Measurements from ENCODE around the gene NAGPA. TPM values are rescaled to one million over a fixed set of nuclear protein-coding genes. Genes with fewer than 3 reads are reported as not detected.
"Not testable (repeated sequence)": the region's sequence is repeated elsewhere in the genome, so short reads cannot be mapped to it uniquely, and the experiment has no call there.

NAGPA gene, protein sequence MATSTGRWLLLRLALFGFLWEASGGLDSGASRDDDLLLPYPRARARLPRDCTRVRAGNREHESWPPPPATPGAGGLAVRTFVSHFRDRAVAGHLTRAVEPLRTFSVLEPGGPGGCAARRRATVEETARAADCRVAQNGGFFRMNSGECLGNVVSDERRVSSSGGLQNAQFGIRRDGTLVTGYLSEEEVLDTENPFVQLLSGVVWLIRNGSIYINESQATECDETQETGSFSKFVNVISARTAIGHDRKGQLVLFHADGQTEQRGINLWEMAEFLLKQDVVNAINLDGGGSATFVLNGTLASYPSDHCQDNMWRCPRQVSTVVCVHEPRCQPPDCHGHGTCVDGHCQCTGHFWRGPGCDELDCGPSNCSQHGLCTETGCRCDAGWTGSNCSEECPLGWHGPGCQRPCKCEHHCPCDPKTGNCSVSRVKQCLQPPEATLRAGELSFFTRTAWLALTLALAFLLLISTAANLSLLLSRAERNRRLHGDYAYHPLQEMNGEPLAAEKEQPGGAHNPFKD
- polyA plus RNA-seq (2013, experiment 1 of 2) = 7.8 TPM
- polyA plus RNA-seq (2013, experiment 2 of 2) = 8.3 TPM

DNA sequence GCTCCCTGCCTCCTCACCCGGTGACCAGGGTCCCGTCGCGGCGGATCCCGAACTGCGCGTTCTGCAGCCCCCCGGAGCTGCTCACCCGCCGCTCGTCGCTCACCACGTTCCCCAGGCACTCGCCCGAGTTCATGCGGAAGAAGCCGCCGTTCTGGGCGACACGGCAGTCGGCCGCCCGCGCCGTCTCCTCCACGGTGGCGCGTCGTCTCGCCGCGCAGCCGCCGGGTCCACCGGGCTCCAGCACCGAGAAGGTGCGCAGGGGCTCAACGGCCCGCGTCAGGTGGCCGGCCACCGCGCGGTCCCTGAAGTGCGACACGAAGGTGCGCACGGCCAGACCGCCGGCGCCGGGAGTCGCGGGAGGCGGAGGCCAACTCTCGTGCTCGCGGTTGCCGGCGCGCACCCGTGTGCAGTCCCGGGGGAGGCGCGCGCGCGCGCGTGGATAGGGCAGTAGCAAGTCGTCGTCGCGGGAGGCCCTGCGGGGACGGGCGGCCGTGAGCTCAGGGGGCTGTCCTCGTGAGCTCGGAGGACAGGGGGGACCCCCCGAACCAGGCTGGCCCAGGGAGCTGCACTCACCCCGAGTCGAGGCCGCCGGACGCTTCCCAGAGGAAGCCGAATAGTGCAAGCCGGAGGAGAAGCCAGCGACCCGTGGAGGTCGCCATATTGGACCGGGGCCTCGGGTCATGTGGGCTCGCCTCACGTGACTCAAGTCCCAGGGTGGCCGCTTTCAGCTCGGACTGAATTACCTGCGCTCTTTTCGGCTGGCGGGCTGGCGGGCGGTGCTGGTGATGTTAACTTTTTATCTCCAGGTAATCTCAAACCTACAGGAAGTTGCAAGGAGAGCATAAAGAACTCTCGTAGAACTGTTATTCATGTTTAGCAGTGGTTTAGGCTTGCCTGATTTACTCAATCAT lies at the start of gene NAGPA:
Gene NAGPA, minus strand, starts transcription at position 680 of the 911 bp plus-strand sequence. Its CDS starts 21 bp downstream, at position 659.
- Histone ChIP-seq H3K27ac (ENCODE audit: low read depth, low read length) (no peak within 1 kb of the TSS), H2BK120ac (ENCODE audit: low read depth, low read length) (no peak within 1 kb of the TSS)

DNA sequence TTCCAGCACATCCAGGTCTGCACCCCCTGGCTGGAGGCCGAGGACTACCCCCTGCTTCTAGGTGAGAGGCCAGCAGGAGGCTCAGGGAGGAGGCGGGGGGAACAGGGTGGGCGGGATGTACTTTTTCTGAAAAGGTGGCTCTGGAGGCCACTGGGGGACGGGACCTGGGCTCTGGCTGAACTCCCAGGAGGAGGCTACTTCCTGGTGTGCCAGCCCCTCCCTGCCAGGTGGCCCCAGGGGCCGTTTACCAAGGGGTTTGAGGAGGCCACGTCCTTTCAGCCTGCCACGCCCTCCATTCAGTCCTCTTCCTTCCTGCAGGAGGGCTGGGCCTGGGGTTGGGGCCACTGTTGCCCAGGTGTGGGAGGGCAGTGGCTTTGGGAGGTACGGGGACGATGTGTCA lies 47.3 kb upstream of the NAGPA start:
- WGBS (ENCODE audit: extremely low coverage, insufficient coverage, low lambda C conversion rate) = no CpG with 5 or more reads among the region's 9 CpGs
- H3K36me3 ChIP-seq (ENCODE audit: control insufficient read depth, insufficient read depth, low read length); H3K79me1 ChIP-seq (ENCODE audit: low read length); H3K4ac ChIP-seq (ENCODE audit: low read depth, low read length); H3K4me1 ChIP-seq (ENCODE audit: control insufficient read depth, low read depth, low read length); H4K8ac ChIP-seq (ENCODE audit: low read depth, low read length); H3K27ac ChIP-seq (ENCODE audit: low read depth, low read length); H3K9ac ChIP-seq (ENCODE audit: low read length); H2BK5ac ChIP-seq (ENCODE audit: low read length); H3K56ac ChIP-seq (ENCODE audit: low read length); H2BK15ac ChIP-seq (replicated peaks; ENCODE audit: low read depth); H4K5ac ChIP-seq (ENCODE audit: low read length); H3K27me3 ChIP-seq (ENCODE audit: insufficient read depth, low read length, poor library complexity); H3K23ac ChIP-seq (ENCODE audit: low read length); H3K79me2 ChIP-seq (ENCODE audit: control insufficient read depth, insufficient read depth, low read length); H2BK120ac ChIP-seq (ENCODE audit: low read depth, low read length); H3K4me2 ChIP-seq (ENCODE audit: low read length); H3K18ac ChIP-seq (ENCODE audit: low read length); H3K4me3 ChIP-seq (ENCODE audit: low read length); DNase-seq; H2AK5ac ChIP-seq (ENCODE audit: low read length): not testable (repeated sequence)

More for the DNA sequence above, at the start of gene NAGPA:
- H4K5ac ChIP-seq (ENCODE audit: low read length) = peak within 1 kb of the TSS; percentile 88
- no peaks in the 10 kb centered on the region for H3K36me3 ChIP-seq (ENCODE audit: control insufficient read depth, insufficient read depth, low read length)
- no peak within 1 kb of the TSS for H3K4ac ChIP-seq (ENCODE audit: low read depth, low read length)
- H3K4me2 ChIP-seq (ENCODE audit: low read length) = peak within 1 kb of the TSS; percentile 78
- H3K79me2 ChIP-seq (ENCODE audit: control insufficient read depth, insufficient read depth, low read length) = no peaks in the 10 kb centered on the region
- no peak within 1 kb of the TSS for H2BK15ac ChIP-seq (replicated peaks; ENCODE audit: low read depth)
- peak; percentile 91 for DNase-seq
- H3K9ac ChIP-seq (ENCODE audit: low read length) = peak within 1 kb of the TSS; percentile 67
- H3K27me3 ChIP-seq (ENCODE audit: insufficient read depth, low read length, poor library complexity) = no peaks in the 10 kb centered on the region
- H2BK5ac ChIP-seq (ENCODE audit: low read length) = no peak within 1 kb of the TSS
- no peaks in the 10 kb centered on the region for H3K79me1 ChIP-seq (ENCODE audit: low read length)
- H2AK5ac ChIP-seq (ENCODE audit: low read length) = no peak within 1 kb of the TSS
- H3K4me1 ChIP-seq (ENCODE audit: control insufficient read depth, low read depth, low read length) = no peaks in the 10 kb centered on the region
- no CpG with 5 or more reads among the region's 104 CpGs for WGBS (ENCODE audit: extremely low coverage, insufficient coverage, low lambda C conversion rate)
- H4K8ac ChIP-seq (ENCODE audit: low read depth, low read length) = peak within 1 kb of the TSS; percentile 56
- no peak within 1 kb of the TSS for H3K18ac ChIP-seq (ENCODE audit: low read length)
- H3K23ac ChIP-seq (ENCODE audit: low read length) = no peak within 1 kb of the TSS
- peak within 1 kb of the TSS; percentile 88 for H3K56ac ChIP-seq (ENCODE audit: low read length)
- H3K4me3 ChIP-seq (ENCODE audit: low read length) = peak within 1 kb of the TSS; percentile 82

DNA sequence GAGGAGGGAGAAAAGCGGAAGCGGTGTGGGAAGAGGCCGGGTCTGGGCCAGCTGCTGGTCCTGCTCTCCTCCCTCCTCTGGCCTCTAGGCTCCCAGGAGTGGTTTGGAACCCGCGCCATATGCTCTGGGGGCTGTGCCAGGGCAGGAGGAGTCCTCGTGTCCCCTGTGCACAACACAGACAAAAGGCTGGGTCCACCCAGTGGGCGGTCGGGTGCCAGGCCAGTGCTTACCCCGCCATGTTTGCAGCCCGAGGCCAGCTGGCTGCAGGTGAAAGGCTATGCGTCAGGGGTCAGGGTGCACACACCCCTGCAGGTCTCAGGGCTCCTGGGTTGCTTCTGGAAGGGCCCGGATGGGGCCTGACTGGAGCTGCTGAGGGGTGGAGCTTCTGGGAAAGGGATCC lies 46.7 kb upstream of the NAGPA start:
- not testable (repeated sequence) for H3K4ac ChIP-seq (ENCODE audit: low read depth, low read length); H3K56ac ChIP-seq (ENCODE audit: low read length); H3K27me3 ChIP-seq (ENCODE audit: insufficient read depth, low read length, poor library complexity); H3K9ac ChIP-seq (ENCODE audit: low read length); H3K4me3 ChIP-seq (ENCODE audit: low read length); H2BK15ac ChIP-seq (replicated peaks; ENCODE audit: low read depth); H3K27ac ChIP-seq (ENCODE audit: low read depth, low read length); H3K36me3 ChIP-seq (ENCODE audit: control insufficient read depth, insufficient read depth, low read length); H3K18ac ChIP-seq (ENCODE audit: low read length); H4K5ac ChIP-seq (ENCODE audit: low read length); H4K8ac ChIP-seq (ENCODE audit: low read depth, low read length); H2BK5ac ChIP-seq (ENCODE audit: low read length); H2BK120ac ChIP-seq (ENCODE audit: low read depth, low read length); DNase-seq; H3K23ac ChIP-seq (ENCODE audit: low read length); H3K79me1 ChIP-seq (ENCODE audit: low read length); H3K4me2 ChIP-seq (ENCODE audit: low read length); H3K4me1 ChIP-seq (ENCODE audit: control insufficient read depth, low read depth, low read length); H3K79me2 ChIP-seq (ENCODE audit: control insufficient read depth, insufficient read depth, low read length); H2AK5ac ChIP-seq (ENCODE audit: low read length)
- WGBS (ENCODE audit: extremely low coverage, insufficient coverage, low lambda C conversion rate) = no CpG with 5 or more reads among the region's 12 CpGs

DNA sequence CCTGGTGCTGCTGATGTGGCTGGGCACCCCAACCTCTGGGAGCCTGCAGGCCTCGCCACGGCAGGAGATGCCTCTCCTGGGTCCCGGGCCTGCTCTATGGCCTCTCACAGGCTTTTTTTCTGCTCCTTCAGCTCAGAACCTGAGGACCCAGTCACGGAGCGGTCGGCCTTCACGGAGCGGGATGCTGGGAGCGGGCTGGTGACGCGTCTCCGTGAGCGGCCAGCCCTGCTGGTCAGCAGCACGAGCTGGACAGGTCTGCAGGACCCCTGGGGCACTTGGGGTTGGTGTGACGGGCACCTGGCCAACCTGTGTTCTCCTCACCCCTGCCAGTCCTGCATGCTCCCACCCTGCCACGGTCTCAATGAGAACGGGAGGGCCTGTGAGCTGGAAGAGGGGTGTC lies 44.9 kb upstream of the NAGPA start:
- no peak overlapping the region for H3K4me3 ChIP-seq (ENCODE audit: low read length)
- no peaks in the 10 kb centered on the region for H3K27me3 ChIP-seq (ENCODE audit: insufficient read depth, low read length, poor library complexity)
- H3K4me1 ChIP-seq (ENCODE audit: control insufficient read depth, low read depth, low read length) = no peaks in the 10 kb centered on the region
- H4K8ac ChIP-seq (ENCODE audit: low read depth, low read length) = no peak overlapping the region
- no peaks in the 10 kb centered on the region for H3K79me2 ChIP-seq (ENCODE audit: control insufficient read depth, insufficient read depth, low read length)
- no peak overlapping the region for H3K23ac ChIP-seq (ENCODE audit: low read length)
- no peak overlapping the region for H2BK15ac ChIP-seq (replicated peaks; ENCODE audit: low read depth)
- DNase-seq = no peak
- no peak overlapping the region for H3K56ac ChIP-seq (ENCODE audit: low read length)
- H3K79me1 ChIP-seq (ENCODE audit: low read length) = no peaks in the 10 kb centered on the region
- no peak overlapping the region for H4K5ac ChIP-seq (ENCODE audit: low read length)
- H3K9ac ChIP-seq (ENCODE audit: low read length) = no peak overlapping the region
- no peak overlapping the region for H3K4ac ChIP-seq (ENCODE audit: low read depth, low read length)
- H2BK5ac ChIP-seq (ENCODE audit: low read length) = no peak overlapping the region
- H2AK5ac ChIP-seq (ENCODE audit: low read length) = no peak overlapping the region
- no peak overlapping the region for H2BK120ac ChIP-seq (ENCODE audit: low read depth, low read length)
- WGBS (ENCODE audit: extremely low coverage, insufficient coverage, low lambda C conversion rate) = no CpG with 5 or more reads among the region's 17 CpGs
- H3K27ac ChIP-seq (ENCODE audit: low read depth, low read length) = no peak overlapping the region
- peaks cover 5% of the 10 kb centered on the region for H3K36me3 ChIP-seq (ENCODE audit: control insufficient read depth, insufficient read depth, low read length)
- H3K4me2 ChIP-seq (ENCODE audit: low read length) = no peak overlapping the region
- no peak overlapping the region for H3K18ac ChIP-seq (ENCODE audit: low read length)

DNA sequence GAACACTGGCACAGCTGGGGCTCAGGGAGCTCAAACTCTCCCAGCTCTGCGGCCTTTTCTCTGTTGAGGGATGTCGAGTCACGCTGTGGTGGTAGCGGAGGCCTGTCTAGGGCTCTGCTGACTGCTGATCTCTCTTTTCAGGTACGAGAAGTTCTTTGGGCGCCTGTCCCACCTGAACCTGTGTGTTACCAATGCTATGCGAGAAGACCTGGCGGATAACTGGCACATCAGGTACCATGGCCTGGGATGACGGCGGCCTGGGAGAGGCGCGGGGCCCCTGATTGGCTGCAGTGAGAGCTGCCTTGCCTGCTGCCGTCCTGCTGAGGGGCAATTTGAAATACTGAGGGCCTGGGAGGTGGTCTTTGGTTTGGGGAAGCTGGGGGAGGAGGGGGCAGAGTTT lies 43.6 kb upstream of the NAGPA start:
- H3K4me1 ChIP-seq (ENCODE audit: control insufficient read depth, low read depth, low read length) = no peaks in the 10 kb centered on the region
- no peak overlapping the region for H2BK5ac ChIP-seq (ENCODE audit: low read length)
- H3K4ac ChIP-seq (ENCODE audit: low read depth, low read length) = no peak overlapping the region
- no CpG with 5 or more reads among the region's 13 CpGs for WGBS (ENCODE audit: extremely low coverage, insufficient coverage, low lambda C conversion rate)
- H3K18ac ChIP-seq (ENCODE audit: low read length) = no peak overlapping the region
- H3K56ac ChIP-seq (ENCODE audit: low read length) = no peak overlapping the region
- no peak overlapping the region for H3K4me2 ChIP-seq (ENCODE audit: low read length)
- H3K9ac ChIP-seq (ENCODE audit: low read length) = no peak overlapping the region
- DNase-seq = no peak
- H3K4me3 ChIP-seq (ENCODE audit: low read length) = no peak overlapping the region
- no peak overlapping the region for H2BK15ac ChIP-seq (replicated peaks; ENCODE audit: low read depth)
- no peak overlapping the region for H4K5ac ChIP-seq (ENCODE audit: low read length)
- H3K79me1 ChIP-seq (ENCODE audit: low read length) = peaks cover 1% of the 10 kb centered on the region
- no peaks in the 10 kb centered on the region for H3K27me3 ChIP-seq (ENCODE audit: insufficient read depth, low read length, poor library complexity)
- no peak overlapping the region for H3K23ac ChIP-seq (ENCODE audit: low read length)
- no peak overlapping the region for H2BK120ac ChIP-seq (ENCODE audit: low read depth, low read length)
- peaks cover 5% of the 10 kb centered on the region for H3K36me3 ChIP-seq (ENCODE audit: control insufficient read depth, insufficient read depth, low read length)
- peaks cover 6% of the 10 kb centered on the region for H3K79me2 ChIP-seq (ENCODE audit: control insufficient read depth, insufficient read depth, low read length)
- H4K8ac ChIP-seq (ENCODE audit: low read depth, low read length) = no peak overlapping the region
- no peak overlapping the region for H2AK5ac ChIP-seq (ENCODE audit: low read length)
- no peak overlapping the region for H3K27ac ChIP-seq (ENCODE audit: low read depth, low read length)
